Amygdala (tissue), 56 donors: ENCODE measurements around the gene NUFIP1.

ENCODE experiments used
- DNase-seq, 56 donors: peaks; one replicate each; lab custom pipeline; 2025; lab: John Stamatoyannopoulos, UW

Gene NUFIP1

GRCh38 chr13:44894001-44894770, 95.1 kb downstream of the NUFIP1 start:
- DNase-seq = no peak
